Retinal pigment epithelial cell (primary cell): ENCODE measurements around the gene PCCA.

ENCODE experiments used
- DNase-seq: peaks from one replicate; pipeline ENCODE4 v3.0.0-alpha.2; 2010; ENCODE audit warnings: low read depth
- H3K4me3 ChIP-seq: 2 replicates; pipeline ENCODE4 v1.5.1; 2011; ENCODE audit warnings: mild to moderate bottlenecking, low read length, control low read depth, moderate library complexity
- TF ChIP-seq, protein P1 (sequence below): conservative IDR thresholded peaks from 2 replicates; pipeline ENCODE4 v1.5.1; 2011; ENCODE audit warnings: low read depth, low read length, control low read depth, inconsistent platforms

The PCCA gene

DNA sequence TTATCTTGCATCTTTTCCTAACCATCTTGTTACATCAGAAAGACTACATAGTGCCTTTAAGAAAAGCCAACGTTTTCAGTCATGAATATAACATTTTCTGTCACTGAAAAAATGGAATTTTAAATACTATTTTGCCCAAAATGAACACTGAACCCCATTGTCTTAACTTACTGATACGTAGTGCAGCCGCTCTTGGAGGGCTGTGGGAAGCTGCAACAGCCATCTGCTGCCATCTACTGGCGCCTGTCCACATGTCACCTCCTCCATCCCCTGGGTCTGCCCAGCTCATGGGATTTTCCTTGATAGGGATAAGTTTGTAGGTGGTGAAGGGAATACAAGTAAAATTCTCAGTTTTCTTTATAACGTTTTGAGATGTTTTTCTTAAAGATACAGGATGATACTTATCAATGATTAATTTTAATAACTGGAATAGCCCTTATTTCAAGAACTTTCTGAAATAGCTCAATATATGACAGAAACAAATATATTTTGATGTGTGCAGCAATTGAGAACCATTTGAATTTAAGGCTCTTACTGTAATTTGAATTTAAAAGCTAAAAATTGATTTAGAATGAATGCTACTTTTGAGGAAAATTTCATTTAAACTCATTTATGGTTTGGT lies 426.0 kb downstream of the PCCA start:
- DNase-seq = peak; percentile 18
- no peak overlapping the region for H3K4me3 ChIP-seq

DNA sequence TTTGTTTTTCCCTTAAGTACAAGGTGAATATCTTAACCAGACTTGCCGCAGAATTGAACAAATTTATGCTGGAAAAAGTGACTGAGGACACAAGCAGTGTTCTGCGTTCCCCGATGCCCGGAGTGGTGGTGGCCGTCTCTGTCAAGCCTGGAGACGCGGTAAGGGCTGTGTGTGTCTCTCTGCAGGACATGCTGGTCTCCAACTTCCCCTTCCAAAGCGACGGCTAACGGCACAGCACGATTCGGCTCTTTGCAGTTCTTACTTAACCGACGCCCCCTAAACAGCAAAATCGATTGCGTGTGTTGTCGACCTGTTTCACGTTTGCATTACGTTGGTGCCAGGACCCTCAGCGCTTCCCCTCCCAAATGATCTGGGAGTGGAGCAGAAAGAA lies 426.5 kb downstream of the PCCA start:
- TF ChIP-seq, protein P1, sequence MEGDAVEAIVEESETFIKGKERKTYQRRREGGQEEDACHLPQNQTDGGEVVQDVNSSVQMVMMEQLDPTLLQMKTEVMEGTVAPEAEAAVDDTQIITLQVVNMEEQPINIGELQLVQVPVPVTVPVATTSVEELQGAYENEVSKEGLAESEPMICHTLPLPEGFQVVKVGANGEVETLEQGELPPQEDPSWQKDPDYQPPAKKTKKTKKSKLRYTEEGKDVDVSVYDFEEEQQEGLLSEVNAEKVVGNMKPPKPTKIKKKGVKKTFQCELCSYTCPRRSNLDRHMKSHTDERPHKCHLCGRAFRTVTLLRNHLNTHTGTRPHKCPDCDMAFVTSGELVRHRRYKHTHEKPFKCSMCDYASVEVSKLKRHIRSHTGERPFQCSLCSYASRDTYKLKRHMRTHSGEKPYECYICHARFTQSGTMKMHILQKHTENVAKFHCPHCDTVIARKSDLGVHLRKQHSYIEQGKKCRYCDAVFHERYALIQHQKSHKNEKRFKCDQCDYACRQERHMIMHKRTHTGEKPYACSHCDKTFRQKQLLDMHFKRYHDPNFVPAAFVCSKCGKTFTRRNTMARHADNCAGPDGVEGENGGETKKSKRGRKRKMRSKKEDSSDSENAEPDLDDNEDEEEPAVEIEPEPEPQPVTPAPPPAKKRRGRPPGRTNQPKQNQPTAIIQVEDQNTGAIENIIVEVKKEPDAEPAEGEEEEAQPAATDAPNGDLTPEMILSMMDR = no peak
- H3K4me3 ChIP-seq = no peak overlapping the region
- DNase-seq = no peak

More for the DNA sequence above, 426.0 kb downstream of the PCCA start:
- TF ChIP-seq, protein P1 = peak; percentile 97

GRCh38 chr13:100517135-100517534 lies 428.2 kb downstream of the PCCA start:
- no peak overlapping the region for H3K4me3 ChIP-seq
- no peak for DNase-seq
- TF ChIP-seq, protein P1 = no peak

DNA sequence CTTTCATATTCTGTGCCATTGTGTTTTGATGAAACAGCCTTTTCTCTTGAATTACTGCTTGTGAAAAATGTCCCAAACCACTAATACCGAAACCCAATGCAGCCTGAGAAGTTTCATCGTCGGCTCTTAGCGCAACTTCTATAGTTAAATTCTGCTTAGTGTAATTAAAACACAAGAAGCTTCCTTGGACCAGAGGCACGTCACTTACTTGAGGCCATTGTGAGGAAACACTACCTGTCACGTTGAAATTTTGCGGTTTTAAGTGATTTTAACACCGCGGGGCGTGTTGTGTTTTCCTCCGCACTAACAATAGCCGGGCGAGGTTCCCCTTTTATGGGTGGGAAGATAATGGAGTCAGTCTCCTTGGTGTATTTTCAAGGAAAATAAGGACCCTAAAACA lies 428.8 kb downstream of the PCCA start:
- TF ChIP-seq, protein P1 = no peak
- DNase-seq = no peak
- no peak overlapping the region for H3K4me3 ChIP-seq

DNA sequence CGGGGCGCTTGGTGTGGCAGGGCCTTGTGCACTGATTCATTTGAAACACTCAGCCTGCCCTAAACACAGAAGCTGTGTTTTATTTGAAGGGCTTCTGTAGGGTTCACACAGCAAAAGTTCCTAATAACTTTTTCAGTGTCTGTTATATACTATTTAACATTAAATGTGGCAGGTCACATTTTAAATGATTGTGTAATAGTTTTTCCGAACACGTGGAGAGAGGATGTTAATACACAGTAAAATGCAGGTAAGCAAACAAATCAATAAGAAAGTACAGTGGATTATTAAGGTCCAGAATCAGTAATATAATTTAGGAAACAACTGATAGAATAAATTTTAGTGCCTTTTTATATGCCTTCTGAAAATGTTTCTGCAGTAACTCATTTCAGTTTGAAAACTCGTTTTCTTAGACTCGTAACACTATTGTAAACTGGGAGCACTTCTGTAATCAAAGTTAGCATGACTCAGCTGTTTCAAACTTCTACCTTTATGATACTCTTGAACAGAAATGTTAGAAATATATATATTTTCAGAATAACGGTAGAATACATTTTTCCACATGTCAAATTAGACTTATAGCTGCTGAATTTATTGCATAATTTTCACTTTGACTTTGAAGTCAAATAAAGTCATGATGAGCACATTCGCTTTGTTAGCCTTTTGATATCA lies 429.6 kb downstream of the PCCA start:
- H3K4me3 ChIP-seq = no peak overlapping the region
- TF ChIP-seq, protein P1 = no peak
- no peak for DNase-seq

GRCh38 chr13:100519626-100520025 lies 430.7 kb downstream of the PCCA start:
- no peak for DNase-seq
- TF ChIP-seq, protein P1 = no peak
- no peak overlapping the region for H3K4me3 ChIP-seq
